Mammary epithelial cell (primary cell): ENCODE results near the gene CPXM2.

Experiments
- EZH2 ChIP-seq: IDR thresholded peaks from 2 replicates; pipeline ENCODE4 v1.6.1; 2012; ENCODE audit warnings: low read length, inconsistent platforms, borderline replicate concordance
- TF ChIP-seq, protein P1 (sequence below), 2 donors: IDR thresholded peaks in 1 of 2; conservative IDR thresholded peaks in 1 of 2; 2 replicates each; pipeline ENCODE4 v1.5.1; 2011 to 2012; ENCODE audit warnings: inconsistent platforms in 2 of 2, low read length in 2 of 2, mild to moderate bottlenecking in 2 of 2, control low read depth in 1 of 2, low read depth in 1 of 2; ENCODE audit not compliant: insufficient read depth in 1 of 2; ENCODE audit errors: extremely low read depth in 1 of 2

- TF ChIP-seq EZH2, result no peak
- TF ChIP-seq, protein P1, sequence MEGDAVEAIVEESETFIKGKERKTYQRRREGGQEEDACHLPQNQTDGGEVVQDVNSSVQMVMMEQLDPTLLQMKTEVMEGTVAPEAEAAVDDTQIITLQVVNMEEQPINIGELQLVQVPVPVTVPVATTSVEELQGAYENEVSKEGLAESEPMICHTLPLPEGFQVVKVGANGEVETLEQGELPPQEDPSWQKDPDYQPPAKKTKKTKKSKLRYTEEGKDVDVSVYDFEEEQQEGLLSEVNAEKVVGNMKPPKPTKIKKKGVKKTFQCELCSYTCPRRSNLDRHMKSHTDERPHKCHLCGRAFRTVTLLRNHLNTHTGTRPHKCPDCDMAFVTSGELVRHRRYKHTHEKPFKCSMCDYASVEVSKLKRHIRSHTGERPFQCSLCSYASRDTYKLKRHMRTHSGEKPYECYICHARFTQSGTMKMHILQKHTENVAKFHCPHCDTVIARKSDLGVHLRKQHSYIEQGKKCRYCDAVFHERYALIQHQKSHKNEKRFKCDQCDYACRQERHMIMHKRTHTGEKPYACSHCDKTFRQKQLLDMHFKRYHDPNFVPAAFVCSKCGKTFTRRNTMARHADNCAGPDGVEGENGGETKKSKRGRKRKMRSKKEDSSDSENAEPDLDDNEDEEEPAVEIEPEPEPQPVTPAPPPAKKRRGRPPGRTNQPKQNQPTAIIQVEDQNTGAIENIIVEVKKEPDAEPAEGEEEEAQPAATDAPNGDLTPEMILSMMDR (conservative IDR thresholded peaks at IDR 0.05 in 1 of 2, IDR thresholded peaks at IDR 0.05 in 1 of 2; ENCODE audit: extremely low read depth in 1 of 2, insufficient read depth in 1 of 2, low read depth in 1 of 2, low read length in 2 of 2), result no peak
Observed at GRCh38 chr10:123869020-123869414, 22.6 kb downstream of the CPXM2 start.
